Keratinocyte (primary cell): Measurements from ENCODE around the gene B3GAT3. TPM values are rescaled to one million over a fixed set of nuclear protein-coding genes. Genes with fewer than 3 reads are reported as not detected.
A peak's percentile ranks its signal among the peaks of the same experiment; 100 is the strongest.

Experiments used
- DNase-seq: peaks from one replicate; pipeline ENCODE4 v3.0.0-alpha.2; 2011; ENCODE audit warnings: low read depth, missing footprints, low spot score
- FAIRE-seq: peaks from 2 replicates; lab custom pipeline; 2011; peaks lifted over from hg19 to GRCh38; lab: Jason Lieb, UNC
- H2AFZ ChIP-seq: 2 replicates; pipeline ENCODE4 v1.6.0; 2012; ENCODE audit warnings: low read length, control low read depth, inconsistent platforms; ENCODE audit not compliant: control insufficient read depth
- H3K27ac ChIP-seq: 2 replicates; pipeline ENCODE4 v1.5.1; 2011; ENCODE audit warnings: low read length; ENCODE audit not compliant: control insufficient read depth, insufficient read depth
- H3K27me3 ChIP-seq: 3 replicates; pipeline ENCODE4 v1.6.0; 2011; ENCODE audit warnings: low read length; ENCODE audit not compliant: control insufficient read depth, insufficient read depth; ENCODE audit errors: extremely low read depth
- H3K36me3 ChIP-seq, 2 experiments: 2 replicates in 1 of 2; 3 replicates in 1 of 2; pipeline ENCODE4 v1.5.1; 2011; ENCODE audit warnings: low read length in 2 of 2, mild to moderate bottlenecking in 1 of 2; ENCODE audit not compliant: control insufficient read depth in 2 of 2, insufficient read depth in 2 of 2; ENCODE audit errors: extremely low read depth in 1 of 2
- H3K4me1 ChIP-seq: 3 replicates; pipeline ENCODE4 v1.5.1; 2011; ENCODE audit warnings: low read length; ENCODE audit not compliant: control insufficient read depth, insufficient read depth; ENCODE audit errors: extremely low read depth
- H3K4me2 ChIP-seq: 3 replicates; pipeline ENCODE4 v1.6.0; 2011; ENCODE audit warnings: low read depth, low read length; ENCODE audit not compliant: control insufficient read depth, insufficient read depth; ENCODE audit errors: extremely low read depth
- H3K4me3 ChIP-seq, 3 experiments: fragments of 200-600 bp in 1 of 3; sonication (generic) in 1 of 3; 2 replicates in 2 of 3; 3 replicates in 1 of 3; pipeline ENCODE4 v1.5.1; 2011 to 2016; ENCODE audit warnings: low read length in 3 of 3, mild to moderate bottlenecking in 3 of 3, control low read depth in 2 of 3, inconsistent platforms in 1 of 3, low read depth in 1 of 3, mixed read lengths in 1 of 3, mixed run types in 1 of 3, moderate library complexity in 1 of 3; ENCODE audit not compliant: control insufficient read depth in 2 of 3, insufficient read depth in 2 of 3; ENCODE audit errors: extremely low read depth in 1 of 3
- H3K79me2 ChIP-seq: 2 replicates; pipeline ENCODE4 v1.6.0; 2012; ENCODE audit warnings: low read length; ENCODE audit not compliant: control insufficient read depth, insufficient read depth
- H3K9ac ChIP-seq: 3 replicates; pipeline ENCODE4 v1.6.0; 2011; ENCODE audit warnings: low read length; ENCODE audit not compliant: control insufficient read depth, insufficient read depth; ENCODE audit errors: extremely low read depth
- H3K9me1 ChIP-seq: 3 replicates; pipeline ENCODE4 v1.6.0; 2011; ENCODE audit warnings: low read length; ENCODE audit not compliant: control insufficient read depth, insufficient read depth; ENCODE audit errors: extremely low read depth
- H3K9me3 ChIP-seq: 2 replicates; pipeline ENCODE4 v1.5.1; 2012; ENCODE audit warnings: low read depth, low read length; ENCODE audit not compliant: control insufficient read depth
- H4K20me1 ChIP-seq: 3 replicates; pipeline ENCODE4 v1.6.0; 2011; ENCODE audit warnings: low read length; ENCODE audit not compliant: control insufficient read depth, insufficient read depth; ENCODE audit errors: extremely low read depth
- CTCF ChIP-seq, 3 experiments: IDR thresholded peaks in 1 of 3; conservative IDR thresholded peaks in 1 of 3; optimal IDR thresholded peaks in 1 of 3; 2 replicates in 2 of 3; 3 replicates in 1 of 3; pipeline versions ENCODE3 to v1.5.1; 2011; ENCODE audit warnings: low read length in 3 of 3, mild to moderate bottlenecking in 3 of 3, moderate library complexity in 2 of 3, control low read depth in 1 of 3, inconsistent platforms in 1 of 3; ENCODE audit not compliant: insufficient read depth in 2 of 3; ENCODE audit errors: extremely low read depth in 1 of 3
- EZH2 ChIP-seq: IDR thresholded peaks from one replicate; pipeline ENCODE4 v1.6.1; 2012; ENCODE audit warnings: inconsistent platforms, mild to moderate bottlenecking, low read length, moderate library complexity
- dilution Hi-C: fragments of 300-500 bp; cut with MboI; formaldehyde crosslinking; loops from one replicate; pipeline ENCODE4 v1.7.0; 2020; ENCODE audit warnings: low sequenced_read_pairs; ENCODE audit not compliant: extremely low pct_ligation_motif_present
- polyA plus RNA-seq, 5 experiments: library from polyadenylated mRNA; depleted of rRNA in 3 of 5; stranded (reverse) in 3 of 5; stranded (forward) in 1 of 5; unstranded in 1 of 5; fragments of >200 nt; gene quantifications; 1 replicate in 1 of 5; 2 replicates in 3 of 5; 3 replicates in 1 of 5; pipeline versions ENCODE4 v1.2.1 to v1.2.3, GENCODE V29; 2011 to 2012; ENCODE audit warnings: missing spikeins in 2 of 5, low read depth in 1 of 5, low replicate concordance in 1 of 5

The B3GAT3 gene
- polyA plus RNA-seq, 1 donor (not counting 4 experiments of a cell fraction or from before 2014, with no cell fraction given) = 15.1 TPM

DNA sequence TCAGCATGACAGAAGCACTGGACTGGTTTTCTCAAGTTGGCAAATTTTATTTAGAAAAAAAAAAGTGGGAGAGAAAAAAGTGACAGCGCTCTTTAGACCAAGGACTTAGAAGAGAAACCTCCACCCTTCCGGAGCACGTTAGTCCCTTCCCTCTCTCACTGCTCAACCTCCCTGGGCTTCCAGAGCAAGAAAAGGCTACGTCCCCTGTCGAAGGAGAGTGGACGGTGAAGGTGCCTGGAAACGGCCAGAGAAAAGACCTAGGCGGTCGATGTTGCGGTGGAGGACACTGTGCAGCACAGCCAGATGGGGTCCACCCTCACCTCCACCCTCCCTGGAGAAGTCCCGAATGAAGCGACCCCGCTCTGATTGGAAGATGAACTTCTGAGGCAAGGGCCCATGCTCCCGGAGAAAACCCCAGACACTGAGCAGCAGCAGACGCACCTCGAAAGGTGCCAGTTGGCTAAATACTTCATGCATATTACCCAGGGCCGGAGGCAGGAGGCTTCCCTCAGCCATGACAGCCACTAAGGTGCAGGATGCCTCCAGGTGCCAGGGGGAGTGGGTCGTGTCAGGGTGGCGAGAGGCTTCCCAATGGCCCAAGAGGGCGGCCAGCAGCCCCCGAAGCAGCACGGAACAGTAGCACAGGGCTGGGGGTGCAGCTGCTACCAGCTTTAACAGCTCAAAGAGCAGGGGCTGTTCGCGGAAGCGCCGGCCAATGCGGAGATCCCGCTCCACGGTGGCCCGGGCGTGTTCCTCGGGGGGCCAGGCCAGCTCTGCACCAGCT is 25.2 kb upstream of the B3GAT3 start:
- H3K27ac ChIP-seq = no peak overlapping the region
- H3K4me3 ChIP-seq = peak overlapping the region in 1 of 3 experiments; percentile 88
- no peak for FAIRE-seq
- H3K27me3 ChIP-seq = no peaks in the 10 kb centered on the region
- dilution Hi-C loops = no loop called here
- no peaks in the 10 kb centered on the region for H3K9me1 ChIP-seq
- H3K36me3 ChIP-seq = peaks cover 16 to 21% of the 10 kb centered on the region in 2 experiments
- no peak for DNase-seq
- TF ChIP-seq CTCF (optimal IDR thresholded peaks at IDR 0.05 in 1 of 3, IDR thresholded peaks at IDR 0.05 in 1 of 3, conservative IDR thresholded peaks at IDR 0.05 in 1 of 3; ENCODE audit: extremely low read depth in 1 of 3, insufficient read depth in 2 of 3, low read length in 3 of 3) = no peak
- no peak for TF ChIP-seq EZH2
- peaks cover 54% of the 10 kb centered on the region for H3K79me2 ChIP-seq
- H3K4me2 ChIP-seq = no peak overlapping the region
- H2AFZ ChIP-seq = no peak overlapping the region
- H3K9me3 ChIP-seq = no peaks in the 10 kb centered on the region
- no peaks in the 10 kb centered on the region for H4K20me1 ChIP-seq
- H3K9ac ChIP-seq = peak overlapping the region; percentile 28
- peaks cover 20% of the 10 kb centered on the region for H3K4me1 ChIP-seq

DNA sequence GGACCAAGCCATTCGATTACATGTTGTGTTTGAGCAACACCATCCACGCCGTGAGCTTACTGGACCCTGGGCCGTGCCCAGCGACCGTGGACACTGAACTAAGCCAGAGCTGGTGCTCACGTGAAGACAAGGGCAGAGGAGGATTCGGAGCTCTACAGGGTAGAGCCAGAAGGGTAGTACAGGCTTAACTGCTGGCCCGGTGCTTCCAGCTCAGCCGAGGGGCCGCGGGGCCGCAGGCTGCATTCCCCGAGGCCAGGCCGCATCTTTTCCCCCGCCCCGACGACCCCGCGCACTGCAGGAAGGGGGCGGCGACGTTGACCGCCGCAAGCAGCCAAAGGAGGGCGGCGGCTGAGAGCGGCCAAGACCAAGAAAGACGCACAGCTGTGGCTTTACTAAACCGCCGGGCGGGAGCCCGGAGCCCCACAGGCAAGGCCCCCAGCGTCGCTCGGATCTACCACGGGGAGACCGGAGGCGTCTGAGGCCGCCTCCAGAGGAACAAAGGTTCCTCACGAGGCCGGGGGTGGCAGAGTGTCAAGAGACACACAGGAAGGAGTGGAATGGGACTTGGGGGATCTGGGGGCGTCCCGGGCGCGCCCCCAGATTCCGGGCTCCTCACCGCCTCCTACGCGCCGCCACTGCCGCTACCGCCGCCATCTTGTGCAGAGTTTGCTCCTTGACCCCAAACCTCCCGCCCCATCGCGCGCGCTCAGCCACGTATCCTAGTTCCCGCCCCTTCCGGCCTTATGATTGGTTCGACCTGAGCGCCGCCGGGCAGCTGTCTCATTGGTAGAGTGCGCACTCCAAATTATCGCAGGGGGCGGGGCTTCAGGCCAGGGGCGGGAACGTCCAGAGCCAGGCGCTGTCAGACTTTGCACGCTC is 24.4 kb upstream of the B3GAT3 start, which contains the start of gene GANAB:
Gene GANAB, minus strand, starts transcription at position 668 of the 879 bp plus-strand sequence. Its CDS starts 14 bp downstream, at position 654.
- Histone ChIP-seq H2AFZ (peak within 1 kb of the TSS; percentile 69), H4K20me1 (no peaks in the 10 kb centered on the region), H3K4me1 (peaks cover 15% of the 10 kb centered on the region), H3K27me3 (no peaks in the 10 kb centered on the region), H3K9ac (peak within 1 kb of the TSS; percentile 89), H3K4me2 (peak within 1 kb of the TSS; percentile 93), H3K4me3 (peak within 1 kb of the TSS; percentile 87 to 90 (median 88)), H3K9me1 (no peaks in the 10 kb centered on the region), H3K27ac (peak within 1 kb of the TSS; percentile 88), H3K36me3 (peaks cover 16 to 21% of the 10 kb centered on the region in 2 experiments), H3K9me3 (no peaks in the 10 kb centered on the region), H3K79me2 (peaks cover 52% of the 10 kb centered on the region)
- FAIRE-seq (no peak), DNase-seq (peak; percentile 77)
- TF ChIP-seq EZH2 = no peak
- no peak for TF ChIP-seq CTCF (optimal IDR thresholded peaks at IDR 0.05 in 1 of 3, IDR thresholded peaks at IDR 0.05 in 1 of 3, conservative IDR thresholded peaks at IDR 0.05 in 1 of 3; ENCODE audit: extremely low read depth in 1 of 3, insufficient read depth in 2 of 3, low read length in 3 of 3)
- dilution Hi-C loops = no loop called here
